GM23248 (cell line): ENCODE measurements around the gene RSAD1. TPM values are rescaled to one million over a fixed set of nuclear protein-coding genes. Genes with fewer than 3 reads are reported as not detected.
"Not testable (repeated sequence)": the region's sequence is repeated elsewhere in the genome, so short reads cannot be mapped to it uniquely, and the experiment has no call there.

Experiments
- DNase-seq: peaks from one replicate; pipeline ENCODE4 v3.0.0-alpha.2; 2015
- H2AFZ ChIP-seq: fragments of 200-600 bp; sonication (generic); 2 replicates; pipeline ENCODE4 v1.6.1; 2016; ENCODE audit warnings: antibody characterized with exemption
- H3F3A ChIP-seq: fragments of 200-600 bp; sonication (generic); 2 replicates; pipeline ENCODE4 v1.6.1; 2016; ENCODE audit warnings: mild to moderate bottlenecking, antibody characterized with exemption, mixed run types; ENCODE audit not compliant: insufficient read depth
- H3K27ac ChIP-seq: fragments of 200-600 bp; sonication (generic); 2 replicates; pipeline ENCODE4 v1.5.1; 2016; ENCODE audit warnings: mild to moderate bottlenecking
- H3K27me3 ChIP-seq: fragments of 200-600 bp; sonication (generic); replicated peaks from 2 replicates; pipeline ENCODE4 v1.6.1; 2016; ENCODE audit warnings: mild to moderate bottlenecking; ENCODE audit not compliant: insufficient read depth
- H3K36me3 ChIP-seq: fragments of 200-600 bp; sonication (generic); 2 replicates; pipeline ENCODE4 v1.6.1; 2016; ENCODE audit warnings: low read depth, mild to moderate bottlenecking
- H3K4me1 ChIP-seq: fragments of 200-600 bp; sonication (generic); 2 replicates; pipeline ENCODE4 v1.6.1; 2016; ENCODE audit warnings: mild to moderate bottlenecking; ENCODE audit not compliant: insufficient read depth
- H3K4me2 ChIP-seq: fragments of 200-600 bp; sonication (generic); one replicate; pipeline ENCODE4 v1.6.1; 2016; ENCODE audit warnings: mild to moderate bottlenecking; ENCODE audit not compliant: unreplicated experiment
- H3K4me3 ChIP-seq: fragments of 200-600 bp; sonication (generic); 2 replicates; pipeline ENCODE4 v1.5.1; 2016; ENCODE audit warnings: mild to moderate bottlenecking
- H3K79me2 ChIP-seq: fragments of 200-600 bp; sonication (generic); 2 replicates; pipeline ENCODE4 v1.6.1; 2016; ENCODE audit warnings: mild to moderate bottlenecking; ENCODE audit not compliant: insufficient read depth
- H3K9ac ChIP-seq: fragments of 200-600 bp; sonication (generic); 2 replicates; pipeline ENCODE4 v1.6.1; 2016; ENCODE audit warnings: mild to moderate bottlenecking
- H3K9me2 ChIP-seq: fragments of 200-600 bp; sonication (generic); 2 replicates; pipeline ENCODE4 v1.6.1; 2016; ENCODE audit warnings: mixed run types, mild to moderate bottlenecking, moderate library complexity; ENCODE audit not compliant: insufficient read depth
- H3K9me3 ChIP-seq: fragments of 200-600 bp; sonication (generic); one replicate; pipeline ENCODE4 v1.6.1; 2017; ENCODE audit warnings: low read depth
- H4K20me1 ChIP-seq: fragments of 200-600 bp; sonication (generic); 2 replicates; pipeline ENCODE4 v1.6.0; 2016; ENCODE audit not compliant: insufficient read depth
- EZH2 ChIP-seq: fragments of 200-600 bp; sonication (generic); IDR thresholded peaks from 2 replicates; pipeline ENCODE4 v1.6.1; 2018; ENCODE audit warnings: antibody characterized with exemption, mild to moderate bottlenecking; ENCODE audit not compliant: insufficient read depth, poor library complexity, severe bottlenecking
- EZH2phosphoT487 ChIP-seq: fragments of 200-600 bp; sonication (generic); IDR thresholded peaks from 2 replicates; pipeline ENCODE4 v1.6.1; 2018; ENCODE audit warnings: antibody characterized with exemption, moderate library complexity, mild to moderate bottlenecking, low read depth; ENCODE audit not compliant: insufficient read depth
- WGBS, 2 experiments: methylation state at CpG; one replicate each; pipeline ENCODE4 v1.1.6; 2015 to 2017; ENCODE audit warnings: low lambda C conversion rate in 2 of 2, low coverage in 1 of 2; ENCODE audit errors: missing lambda C conversion rate in 2 of 2; 5-methylcytosine and 5-hydroxymethylcytosine counted together
- in situ Hi-C: fragments of 300-500 bp; cut with MboI; formaldehyde crosslinking; loops from 2 replicates; pipeline ENCODE4 v1.15.0; 2020
- polyA plus RNA-seq: library from polyadenylated mRNA; unstranded; fragments of >200 nt; fragmentation: Nextera tagmentation; extraction: Ambion mirVana; gene quantifications from 2 replicates; pipeline ENCODE4 v1.2.1, GENCODE V29; 2016
- total RNA-seq: library from RNA; depleted of rRNA; stranded (reverse); fragments of >200 nt; shearing (Covaris generic); gene quantifications from 2 replicates; pipeline ENCODE4 v1.2.3, GENCODE V29; 2014

The RSAD1 gene
- total and polyA plus RNA-seq, 2 experiments from 2014 or later: 19.8 to 22.4 TPM

- Histone ChIP-seq H4K20me1 (no peaks in the 10 kb centered on the region), H2AFZ (no peak overlapping the region), H3K9ac (no peak overlapping the region), H3K36me3 (no peaks in the 10 kb centered on the region), H3K79me2 (no peaks in the 10 kb centered on the region), H3K4me3 (no peak overlapping the region), H3K4me1 (no peaks in the 10 kb centered on the region), H3K27me3 (no peaks in the 10 kb centered on the region; the same call in 1 of the 2 replicates), H3K9me3 (no peaks in the 10 kb centered on the region), H3K4me2 (no peak overlapping the region), H3K27ac (no peak overlapping the region), H3K9me2 (no peaks in the 10 kb centered on the region), H3F3A (peaks cover 12% of the 10 kb centered on the region; the same call in 1 of the 2 replicates)
- WGBS, 2 experiments: 74 to 79% methylated on average over 10 to 11 of the region's 11 CpGs
- in situ Hi-C loops: no loop called here
- TF ChIP-seq EZH2: no peak
- TF ChIP-seq EZH2phosphoT487: no peak
- no peak for DNase-seq
Observed at GRCh38 chr17:50473901-50474300, 4.8 kb upstream of the RSAD1 start.

- Histone ChIP-seq H3K9me2 (no peaks in the 10 kb centered on the region), H3F3A (peaks cover 15% of the 10 kb centered on the region; the same call in 1 of the 2 replicates), H3K27ac (no peak overlapping the region), H3K4me1 (no peaks in the 10 kb centered on the region), H2AFZ (no peak overlapping the region), H3K79me2 (no peaks in the 10 kb centered on the region), H4K20me1 (no peaks in the 10 kb centered on the region), H3K36me3 (no peaks in the 10 kb centered on the region), H3K4me2 (no peak overlapping the region), H3K27me3 (no peaks in the 10 kb centered on the region), H3K9ac (no peak overlapping the region), H3K9me3 (no peaks in the 10 kb centered on the region), H3K4me3 (no peak overlapping the region)
- in situ Hi-C loops: no loop called here
- DNase-seq: no peak
- WGBS, 2 experiments: 60 to 72% methylated on average over 4 to 6 of the region's 6 CpGs
- TF ChIP-seq EZH2phosphoT487: no peak
- TF ChIP-seq EZH2: no peak
Observed at GRCh38 chr17:50474523-50474922, 4.1 kb upstream of the RSAD1 start.

GRCh38 chr17:50475362-50475761 is 3.3 kb upstream of the RSAD1 start:
- H3K4me1 ChIP-seq: no peaks in the 10 kb centered on the region
- H3K9me2 ChIP-seq: no peaks in the 10 kb centered on the region
- in situ Hi-C loops: loop anchor here (25.0 kb wide), 1 partner anchor 112 kb away; no protein-coding TSS in a partner anchor
- TF ChIP-seq EZH2phosphoT487: no peak
- no peak for TF ChIP-seq EZH2
- no peak overlapping the region for H3K27ac ChIP-seq
- no peak overlapping the region for H3K9ac ChIP-seq
- no peak overlapping the region for H3K4me2 ChIP-seq
- H3K79me2 ChIP-seq: peaks cover 8% of the 10 kb centered on the region
- H3K36me3 ChIP-seq: no peaks in the 10 kb centered on the region
- no peaks in the 10 kb centered on the region for H4K20me1 ChIP-seq
- WGBS, 2 experiments: 72 to 75% methylated on average over 4 of the region's 4 CpGs
- H3K4me3 ChIP-seq: no peak overlapping the region
- no peak overlapping the region for H2AFZ ChIP-seq
- H3K9me3 ChIP-seq: no peaks in the 10 kb centered on the region
- H3K27me3 ChIP-seq: no peaks in the 10 kb centered on the region
- no peak for DNase-seq
- peaks cover 18% of the 10 kb centered on the region; the same call in 1 of the 2 replicates for H3F3A ChIP-seq

DNA sequence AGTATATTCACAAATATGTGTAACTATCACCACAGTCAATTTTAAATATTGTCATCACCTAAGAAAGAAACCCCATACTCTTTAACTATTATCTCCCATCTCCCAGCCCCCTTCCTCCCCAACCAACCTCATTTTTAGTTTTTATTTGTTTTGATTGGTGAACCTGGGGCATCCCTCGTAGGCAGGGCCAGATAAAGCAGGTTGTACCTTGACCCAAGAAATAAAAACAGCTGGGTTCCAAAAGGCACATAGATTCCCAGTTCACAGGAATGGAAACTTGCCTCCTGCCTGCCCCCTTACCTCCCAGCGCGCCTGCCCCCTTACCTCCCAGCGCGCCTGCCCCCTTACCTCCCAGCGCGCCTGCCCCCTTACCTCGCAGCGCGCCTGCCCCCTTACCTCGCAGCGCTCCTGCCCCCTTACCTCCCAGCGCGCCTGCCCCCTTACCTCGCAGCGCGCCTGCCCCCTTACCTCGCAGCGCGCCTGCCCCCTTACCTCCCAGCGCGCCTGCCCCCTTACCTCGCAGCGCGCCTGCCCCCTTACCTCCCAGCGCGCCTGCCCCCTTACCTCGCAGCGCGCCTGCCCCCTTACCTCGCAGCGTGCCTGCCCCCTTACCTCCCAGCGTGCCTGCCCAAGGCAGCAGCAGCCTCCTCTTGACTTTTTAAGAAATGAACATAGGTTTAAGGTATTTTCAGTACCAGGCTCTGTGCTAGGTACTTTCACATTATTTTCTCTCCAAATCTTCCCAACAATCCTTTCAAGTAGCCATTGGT is 2.7 kb upstream of the RSAD1 start:
- H3K9ac ChIP-seq, H4K20me1 ChIP-seq, H3K36me3 ChIP-seq, H3K27ac ChIP-seq, H3K4me1 ChIP-seq, H3K4me2 ChIP-seq, H3K4me3 ChIP-seq, H3K9me3 ChIP-seq, DNase-seq, H3K27me3 ChIP-seq, H3K9me2 ChIP-seq, H2AFZ ChIP-seq: not testable (repeated sequence)
- 6 to 18% methylated on average over 2 to 33 of the region's 33 CpGs for WGBS, 2 experiments
- H3K79me2 ChIP-seq: peaks cover 12% of the 10 kb centered on the region
- in situ Hi-C loops: loop anchor here (25.0 kb wide), 1 partner anchor 111 kb away; no protein-coding TSS in a partner anchor
- peaks cover 23% of the 10 kb centered on the region for H3F3A ChIP-seq
